Stomach (tissue), 9 donors: ENCODE results near the gene ABCB4. TPM values are rescaled to one million over a fixed set of nuclear protein-coding genes. Genes with fewer than 3 reads are reported as not detected.

Experiments used
- DNase-seq, 2 donors: peaks; one replicate each; pipeline versions ENCODE4 v3.0.0 to v3.0.0-alpha.2; 2013 to 2019
- H3K27ac ChIP-seq, 5 donors: fragments of 200-600 bp in 4 of 5; sonication (generic) in 4 of 5; one replicate each; pipeline ENCODE4 v1.5.1; 2013 to 2019; ENCODE audit warnings: mild to moderate bottlenecking in 1 of 5, moderate library complexity in 1 of 5
- H3K27me3 ChIP-seq, 3 donors: fragments of 200-600 bp; sonication (generic); one replicate each; pipeline ENCODE4 v1.5.1; 2017 to 2019; ENCODE audit warnings: mixed run types in 1 of 3
- H3K36me3 ChIP-seq, 4 donors: fragments of 200-600 bp; sonication (generic); 1 replicate in 3 of 4; 2 replicates in 1 of 4; pipeline ENCODE4 v1.5.1; 2016 to 2019
- H3K4me1 ChIP-seq, 4 donors: fragments of 200-600 bp; sonication (generic); one replicate each; pipeline ENCODE4 v1.5.1; 2016 to 2019
- H3K4me3 ChIP-seq, 4 donors: fragments of 200-600 bp; sonication (generic) in 3 of 4; one replicate each; pipeline ENCODE4 v1.5.1; 2016 to 2019; ENCODE audit warnings: mild to moderate bottlenecking in 1 of 4
- H3K9me3 ChIP-seq, 4 donors: fragments of 200-600 bp; sonication (generic); one replicate each; pipeline ENCODE4 v1.5.1; 2016 to 2019
- EP300 ChIP-seq: sonication (generic); formaldehyde crosslinking; IDR thresholded peaks from one replicate; pipeline ENCODE4 v1.6.1; 2017; ENCODE audit warnings: antibody characterized with exemption
- POLR2A ChIP-seq, 4 donors: fragments of 450-650 bp; IDR thresholded peaks; one replicate each; pipeline ENCODE4 v1.6.1; 2016; ENCODE audit warnings: antibody characterized with exemption in 4 of 4, control low read depth in 2 of 4, mild to moderate bottlenecking in 1 of 4, moderate library complexity in 1 of 4
- POLR2AphosphoS5 ChIP-seq, 3 donors: sonication (generic); formaldehyde crosslinking; IDR thresholded peaks; one replicate each; pipeline ENCODE4 v1.6.1; 2016; ENCODE audit warnings: antibody characterized with exemption in 3 of 3
- WGBS, 5 donors: extraction: QIAGEN DNeasy Blood & Tissue Kit in 3 of 5; methylation state at CpG; one replicate each; pipeline versions ENCODE4 v1.1.5 to v1.1.7; 2013 to 2018; 5-methylcytosine and 5-hydroxymethylcytosine counted together
- intact Hi-C: fragments of 100-400 bp; cut with DNase I; formaldehyde crosslinking; loops from one replicate; pipeline ENCODE4 v1.15.1; 2023; ENCODE audit warnings: low total_unique reads
- polyA plus RNA-seq, 3 donors: library from polyadenylated mRNA; stranded (reverse); fragments of 200-250 nt; gene quantifications; one replicate each; pipeline ENCODE4 v1.2.3, GENCODE V29; 2013
- total RNA-seq, 5 donors: library from RNA; depleted of rRNA; stranded (reverse); fragments of >200 nt; gene quantifications; one replicate each; pipeline versions ENCODE4 v1.1.0 to v1.2.3, GENCODE V29; 2014 to 2016
- TF ChIP-seq, protein P1 (sequence below), 7 experiments: fragments of 450-650 bp in 4 of 7; fragments of 200-600 bp in 3 of 7; sonication (generic) in 3 of 7; IDR thresholded peaks; one replicate each; pipeline ENCODE4 v1.5.1; 2016 to 2019; ENCODE audit warnings: antibody characterized with exemption in 7 of 7, control low read depth in 2 of 7, mild to moderate bottlenecking in 1 of 7
- donor health status: healthy with polysubstance abuse.
- donor health status: Bipolar disorder and iron deficiency.
- donor health status: healthy.

The ABCB4 gene
- total and polyA plus RNA-seq, 8 donors: 0.25 to 1.5 (median 1.0) TPM; not detected in 5

DNA sequence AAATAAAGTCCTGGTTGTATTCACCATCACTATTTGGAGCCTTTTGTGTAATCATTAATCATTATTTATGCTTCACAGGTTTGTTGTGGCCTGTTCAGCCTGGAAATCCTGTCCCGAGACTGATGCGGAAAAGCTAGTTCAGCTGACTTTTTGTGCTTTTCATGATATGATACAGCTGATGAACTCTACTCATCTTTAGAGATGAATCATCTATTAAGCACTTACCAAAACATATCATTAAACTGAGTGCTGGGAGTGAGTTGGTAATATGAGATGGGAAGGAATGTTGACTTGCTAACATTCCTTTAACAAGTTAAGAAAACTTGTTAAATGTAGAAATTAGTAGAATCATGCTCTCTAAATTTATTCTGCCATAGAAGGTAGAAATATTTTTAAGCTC is 77.0 kb downstream of the ABCB4 start:
- H3K4me3 ChIP-seq: no peak overlapping the region
- no peak for DNase-seq
- no peaks in the 10 kb centered on the region for H3K9me3 ChIP-seq
- H3K27me3 ChIP-seq: no peaks in the 10 kb centered on the region
- intact Hi-C loops: no loop called here
- TF ChIP-seq EP300: no peak
- TF ChIP-seq POLR2AphosphoS5 (IDR thresholded peaks at IDR 0.05): no peak
- TF ChIP-seq POLR2A (IDR thresholded peaks at IDR 0.05): no peak
- TF ChIP-seq, protein P1, sequence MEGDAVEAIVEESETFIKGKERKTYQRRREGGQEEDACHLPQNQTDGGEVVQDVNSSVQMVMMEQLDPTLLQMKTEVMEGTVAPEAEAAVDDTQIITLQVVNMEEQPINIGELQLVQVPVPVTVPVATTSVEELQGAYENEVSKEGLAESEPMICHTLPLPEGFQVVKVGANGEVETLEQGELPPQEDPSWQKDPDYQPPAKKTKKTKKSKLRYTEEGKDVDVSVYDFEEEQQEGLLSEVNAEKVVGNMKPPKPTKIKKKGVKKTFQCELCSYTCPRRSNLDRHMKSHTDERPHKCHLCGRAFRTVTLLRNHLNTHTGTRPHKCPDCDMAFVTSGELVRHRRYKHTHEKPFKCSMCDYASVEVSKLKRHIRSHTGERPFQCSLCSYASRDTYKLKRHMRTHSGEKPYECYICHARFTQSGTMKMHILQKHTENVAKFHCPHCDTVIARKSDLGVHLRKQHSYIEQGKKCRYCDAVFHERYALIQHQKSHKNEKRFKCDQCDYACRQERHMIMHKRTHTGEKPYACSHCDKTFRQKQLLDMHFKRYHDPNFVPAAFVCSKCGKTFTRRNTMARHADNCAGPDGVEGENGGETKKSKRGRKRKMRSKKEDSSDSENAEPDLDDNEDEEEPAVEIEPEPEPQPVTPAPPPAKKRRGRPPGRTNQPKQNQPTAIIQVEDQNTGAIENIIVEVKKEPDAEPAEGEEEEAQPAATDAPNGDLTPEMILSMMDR (IDR thresholded peaks at IDR 0.05): no peak
- 76 to 89% (median 86%) methylated on average over 2 of the region's 2 CpGs for WGBS, 5 donors
- peaks cover 0 to 46% (median 30%) of the 10 kb centered on the region in 4 donors for H3K36me3 ChIP-seq
- no peaks in the 10 kb centered on the region for H3K4me1 ChIP-seq
- no peak overlapping the region for H3K27ac ChIP-seq

DNA sequence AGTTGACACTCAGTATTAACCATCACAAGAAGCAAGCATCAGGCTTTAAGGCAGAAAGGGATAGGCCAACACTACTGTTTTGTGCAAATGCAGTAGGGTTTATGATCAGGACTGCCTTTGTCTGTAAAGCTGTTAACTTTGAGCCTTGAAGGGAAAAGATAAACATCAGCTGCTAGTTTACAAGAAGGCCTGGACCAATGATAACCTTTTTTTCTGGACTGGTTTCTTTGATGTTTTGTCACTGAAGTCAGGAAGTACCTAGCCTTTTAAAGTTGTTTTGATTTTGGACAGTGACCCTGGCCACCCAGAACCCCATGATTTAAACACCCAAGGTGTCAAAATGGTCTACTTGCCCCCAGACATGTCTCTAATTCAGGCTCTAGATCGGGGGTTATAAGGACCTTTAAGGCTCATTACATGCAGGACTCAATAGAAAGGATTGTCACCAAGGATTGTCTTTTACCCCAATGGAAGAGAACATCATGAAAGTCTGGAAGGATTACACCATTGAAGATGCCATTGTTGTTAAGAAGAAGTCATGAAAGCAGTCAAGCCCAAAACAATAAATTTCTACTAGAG is 79.9 kb downstream of the ABCB4 start:
- Histone ChIP-seq H3K9me3 (no peaks in the 10 kb centered on the region), H3K4me3 (no peak overlapping the region), H3K4me1 (no peaks in the 10 kb centered on the region), H3K27ac (no peak overlapping the region), H3K27me3 (no peaks in the 10 kb centered on the region), H3K36me3 (peaks cover 4 to 75% (median 44%) of the 10 kb centered on the region in 4 donors)
- DNase-seq: no peak
- intact Hi-C loops: no loop called here
- TF ChIP-seq POLR2AphosphoS5 (IDR thresholded peaks at IDR 0.05) (no peak), POLR2A (IDR thresholded peaks at IDR 0.05) (no peak)
- TF ChIP-seq, protein P1 (IDR thresholded peaks at IDR 0.05): no peak
- WGBS, 5 donors: 91 to 100% (median 93%) methylated on average over 1 of the region's 1 CpG

DNA sequence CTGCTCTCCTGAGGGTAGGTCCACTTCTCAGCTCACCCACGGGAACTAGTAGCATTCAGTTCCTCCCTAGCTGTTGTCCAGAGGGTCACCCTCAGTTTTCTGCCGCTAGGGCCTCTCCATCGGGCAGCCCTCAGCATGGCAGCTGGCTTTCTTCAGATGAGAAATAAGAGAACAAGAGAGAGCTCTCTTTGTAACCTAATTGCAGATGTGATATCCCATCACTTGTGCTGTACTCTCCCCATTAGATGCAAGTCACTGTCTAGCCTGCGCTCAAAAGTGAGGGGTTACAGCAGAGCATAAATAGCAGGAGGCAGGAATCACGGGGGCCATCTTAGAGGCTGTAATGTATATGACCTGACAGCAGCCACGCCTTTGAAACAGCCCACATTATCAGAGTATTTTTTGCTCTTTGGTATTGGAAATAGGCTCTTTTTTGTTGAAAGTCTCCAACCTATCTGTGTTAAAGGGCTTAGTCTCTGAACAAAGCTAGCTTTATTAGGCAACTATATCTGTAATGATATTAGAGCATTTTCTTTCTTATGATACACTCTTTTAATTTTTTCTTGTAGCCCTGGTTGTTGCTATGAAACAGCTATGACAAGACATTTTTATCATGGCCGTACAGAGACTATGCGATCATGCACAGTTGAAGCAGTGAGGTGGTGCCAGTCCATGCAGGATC is 84.3 kb downstream of the ABCB4 start:
- 89 to 93% (median 93%) methylated on average over 8 of the region's 8 CpGs for WGBS, 5 donors
- H3K36me3 ChIP-seq: peaks cover 6 to 88% (median 59%) of the 10 kb centered on the region in 4 donors
- intact Hi-C loops: no loop called here
- no peaks in the 10 kb centered on the region for H3K9me3 ChIP-seq
- H3K27me3 ChIP-seq: no peaks in the 10 kb centered on the region
- DNase-seq: no peak
- no peak overlapping the region for H3K4me3 ChIP-seq
- TF ChIP-seq, protein P1 (IDR thresholded peaks at IDR 0.05): no peak
- TF ChIP-seq POLR2A (IDR thresholded peaks at IDR 0.05) (no peak), POLR2AphosphoS5 (IDR thresholded peaks at IDR 0.05) (no peak), EP300 (no peak)
- H3K27ac ChIP-seq: no peak overlapping the region
- H3K4me1 ChIP-seq: no peaks in the 10 kb centered on the region

DNA sequence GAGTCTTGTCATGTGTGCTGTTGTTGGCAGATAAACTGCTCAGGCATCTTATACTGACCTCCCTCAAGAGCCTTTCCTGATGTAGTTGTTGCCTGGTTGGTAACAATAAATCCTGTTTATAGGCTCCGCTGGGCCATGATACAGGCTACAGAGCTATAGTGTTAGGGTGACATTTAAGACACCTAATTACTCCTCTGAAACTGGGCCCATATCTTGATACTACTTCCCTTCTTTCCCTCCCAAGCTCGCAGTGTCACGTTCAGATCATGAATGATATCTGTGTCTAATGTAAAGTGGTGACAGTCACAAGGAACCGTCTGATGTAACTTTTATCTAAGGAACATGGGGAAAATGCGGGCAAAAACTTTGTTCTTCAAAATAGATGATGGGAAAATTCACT is 94.6 kb downstream of the ABCB4 start:
- WGBS, 5 donors: 87 to 93% (median 91%) methylated on average over 5 of the region's 5 CpGs
- intact Hi-C loops: no loop called here
- Histone ChIP-seq H3K27ac (no peak overlapping the region), H3K27me3 (no peaks in the 10 kb centered on the region), H3K4me3 (no peak overlapping the region), H3K4me1 (no peaks in the 10 kb centered on the region), H3K9me3 (no peaks in the 10 kb centered on the region), H3K36me3 (peaks cover 3 to 74% (median 54%) of the 10 kb centered on the region in 4 donors)
- TF ChIP-seq EP300 (no peak), POLR2AphosphoS5 (IDR thresholded peaks at IDR 0.05) (no peak), POLR2A (IDR thresholded peaks at IDR 0.05) (no peak)
- TF ChIP-seq, protein P1 (IDR thresholded peaks at IDR 0.05): no peak
- DNase-seq: no peak
